HUES48 (cell line): ENCODE measurements around the gene TRPV2.

Experiments used
- H3K27ac ChIP-seq: one replicate; pipeline ENCODE4 v1.7.0; 2013; ENCODE audit warnings: low read depth, low read length, inconsistent platforms
- H3K27me3 ChIP-seq: 2 replicates; pipeline ENCODE4 v1.6.1; 2013; ENCODE audit warnings: mild to moderate bottlenecking, low read length; ENCODE audit not compliant: control insufficient read depth, insufficient read depth
- H3K36me3 ChIP-seq: 2 replicates; pipeline ENCODE4 v1.6.1; 2013; ENCODE audit warnings: low read length; ENCODE audit not compliant: control insufficient read depth, insufficient read depth
- H3K4me1 ChIP-seq: 2 replicates; pipeline ENCODE4 v1.6.1; 2013; ENCODE audit warnings: mild to moderate bottlenecking, low read length; ENCODE audit not compliant: control insufficient read depth, insufficient read depth
- H3K4me3 ChIP-seq: 2 replicates; pipeline ENCODE4 v1.5.1; 2013; ENCODE audit warnings: mild to moderate bottlenecking, low read depth, low read length
- H3K9ac ChIP-seq: 2 replicates; pipeline ENCODE4 v1.6.1; 2013; ENCODE audit warnings: mild to moderate bottlenecking, low read depth, low read length, moderate library complexity
- H3K9me3 ChIP-seq: 2 replicates; pipeline ENCODE4 v1.6.1; 2013; ENCODE audit warnings: low read length; ENCODE audit not compliant: control insufficient read depth, insufficient read depth

Gene TRPV2

GRCh38 chr17:16415031-16415924 lies at the start of gene TRPV2:
TSS of gene TRPV2 (plus strand) at chr17:16415571. CDS start at chr17:16417669, 2,098 bp downstream.
- H3K4me3 ChIP-seq, result peak within 1 kb of the TSS; percentile 20; the same call in 1 of the 2 replicates

GRCh38 chr17:16371742-16372141 lies 43.6 kb upstream of the TRPV2 start:
- Histone ChIP-seq H3K9ac (no peak overlapping the region), H3K36me3 (no peaks in the 10 kb centered on the region), H3K9me3 (no peaks in the 10 kb centered on the region), H3K4me3 (no peak overlapping the region), H3K27me3 (no peaks in the 10 kb centered on the region), H3K27ac (no peak overlapping the region), H3K4me1 (no peaks in the 10 kb centered on the region)

More at GRCh38 chr17:16415031-16415924, at the start of gene TRPV2:
- H3K27ac ChIP-seq, result no peak within 1 kb of the TSS
- no peaks in the 10 kb centered on the region for H3K27me3 ChIP-seq
- H3K4me1 ChIP-seq, result peaks cover 9% of the 10 kb centered on the region
- no peak within 1 kb of the TSS for H3K9ac ChIP-seq
- no peaks in the 10 kb centered on the region for H3K9me3 ChIP-seq
- no peaks in the 10 kb centered on the region for H3K36me3 ChIP-seq

GRCh38 chr17:16374146-16374938 lies 41.0 kb upstream of the TRPV2 start:
- H3K27ac ChIP-seq, result no peak overlapping the region
- H3K9me3 ChIP-seq, result no peaks in the 10 kb centered on the region
- no peaks in the 10 kb centered on the region for H3K36me3 ChIP-seq
- H3K4me1 ChIP-seq, result peaks cover 5% of the 10 kb centered on the region
- no peak overlapping the region for H3K4me3 ChIP-seq
- H3K27me3 ChIP-seq, result no peaks in the 10 kb centered on the region
- no peak overlapping the region for H3K9ac ChIP-seq

GRCh38 chr17:16377941-16378341 lies 37.4 kb upstream of the TRPV2 start:
- Histone ChIP-seq H3K27me3 (no peaks in the 10 kb centered on the region), H3K9ac (no peak overlapping the region), H3K27ac (no peak overlapping the region), H3K9me3 (no peaks in the 10 kb centered on the region), H3K36me3 (peaks cover 14% of the 10 kb centered on the region), H3K4me1 (peaks cover 8% of the 10 kb centered on the region), H3K4me3 (no peak overlapping the region)

- Histone ChIP-seq H3K9ac (no peak overlapping the region), H3K27ac (peak overlapping the region; percentile 28), H3K9me3 (no peaks in the 10 kb centered on the region), H3K4me3 (no peak overlapping the region), H3K4me1 (peaks cover 8% of the 10 kb centered on the region), H3K27me3 (no peaks in the 10 kb centered on the region), H3K36me3 (peaks cover 22% of the 10 kb centered on the region)
Measured at GRCh38 chr17:16378636-16379282, 36.6 kb upstream of the TRPV2 start.

- Histone ChIP-seq H3K27me3 (no peaks in the 10 kb centered on the region), H3K36me3 (peaks cover 22% of the 10 kb centered on the region), H3K9me3 (no peaks in the 10 kb centered on the region), H3K9ac (no peak overlapping the region), H3K4me3 (no peak overlapping the region), H3K27ac (no peak overlapping the region), H3K4me1 (peaks cover 8% of the 10 kb centered on the region)
Measured at GRCh38 chr17:16379654-16380053, 35.7 kb upstream of the TRPV2 start.

GRCh38 chr17:16380640-16381495 lies 34.5 kb upstream of the TRPV2 start, which contains the start of gene UBB:
TSS of gene UBB (plus strand) at chr17:16381091. CDS start at chr17:16381908, 817 bp downstream.
- no peaks in the 10 kb centered on the region for H3K27me3 ChIP-seq
- H3K36me3 ChIP-seq, result peaks cover 22% of the 10 kb centered on the region
- H3K9ac ChIP-seq, result peak within 1 kb of the TSS; percentile 93
- peak within 1 kb of the TSS; percentile 95 for H3K4me3 ChIP-seq
- H3K4me1 ChIP-seq, result peaks cover 8% of the 10 kb centered on the region
- peak within 1 kb of the TSS; percentile 97 for H3K27ac ChIP-seq
- H3K9me3 ChIP-seq, result no peaks in the 10 kb centered on the region

- Histone ChIP-seq H3K9ac (peak overlapping the region; percentile 93), H3K27me3 (no peaks in the 10 kb centered on the region), H3K27ac (peak overlapping the region; percentile 97), H3K4me3 (peak overlapping the region; percentile 95), H3K36me3 (peaks cover 22% of the 10 kb centered on the region), H3K4me1 (peaks cover 8% of the 10 kb centered on the region), H3K9me3 (no peaks in the 10 kb centered on the region)
Measured at GRCh38 chr17:16381496-16381820, 33.9 kb upstream of the TRPV2 start.

- H3K4me3 ChIP-seq, result no peak overlapping the region
- no peak overlapping the region for H3K27ac ChIP-seq
- H3K27me3 ChIP-seq, result no peaks in the 10 kb centered on the region
- H3K9ac ChIP-seq, result no peak overlapping the region
- H3K4me1 ChIP-seq, result peaks cover 12% of the 10 kb centered on the region
- no peaks in the 10 kb centered on the region for H3K9me3 ChIP-seq
- H3K36me3 ChIP-seq, result peaks cover 22% of the 10 kb centered on the region
Measured at GRCh38 chr17:16383216-16383615, 32.2 kb upstream of the TRPV2 start.

- no peaks in the 10 kb centered on the region for H3K9me3 ChIP-seq
- H3K27ac ChIP-seq, result no peak overlapping the region
- H3K4me3 ChIP-seq, result no peak overlapping the region
- 0 out of 2 replicates have a peak, but pooled peaks cover 7% of the 10 kb centered on the region for H3K4me1 ChIP-seq
- no peaks in the 10 kb centered on the region for H3K27me3 ChIP-seq
- peaks cover 22% of the 10 kb centered on the region for H3K36me3 ChIP-seq
- no peak overlapping the region for H3K9ac ChIP-seq
Measured at GRCh38 chr17:16383772-16384287, 31.5 kb upstream of the TRPV2 start.
